Activated CD4-positive, alpha-beta memory T cell treated with anti-CD3 and anti-CD28 coated beads, Interleukin-2, amount 10 ng/mL, durations not matched to agents 7 days and 5 days (primary cell): Measurements from ENCODE around the gene PTGR1. TPM values are rescaled to one million over a fixed set of nuclear protein-coding genes. Genes with fewer than 3 reads are reported as not detected.
"Not testable (repeated sequence)": the region's sequence is repeated elsewhere in the genome, so short reads cannot be mapped to it uniquely, and the experiment has no call there.

Experiments used
- CTCF ChIA-PET: fragments of 350-600 bp; sonication (Branson Sonifier 250); formaldehyde crosslinking; loops from one replicate; lab custom pipeline; 2021; ENCODE audit warnings: antibody characterized with exemption, inconsistent platforms; lab: Charles Lee
- POLR2A ChIA-PET: fragments of 350-600 bp; sonication (Branson Sonifier 250); formaldehyde crosslinking; loops from one replicate; lab custom pipeline; 2021; ENCODE audit warnings: antibody characterized with exemption; lab: Charles Lee
- DNase-seq: peaks from one replicate; pipeline ENCODE4 v3.0.0-alpha.2; 2020
- H3K27ac Mint-ChIP-seq: one replicate; pipeline ENCODE4 v1.8.0; 2021; ENCODE audit warnings: mild to moderate bottlenecking, mixed read lengths
- H3K27me3 Mint-ChIP-seq: one replicate; pipeline ENCODE4 v1.8.0; 2021; ENCODE audit warnings: mixed read lengths
- H3K36me3 Mint-ChIP-seq: one replicate; pipeline ENCODE4 v1.8.0; 2021; ENCODE audit warnings: low read depth, mixed read lengths
- H3K4me1 Mint-ChIP-seq: one replicate; pipeline ENCODE4 v1.8.0; 2021; ENCODE audit warnings: mixed read lengths
- H3K4me3 Mint-ChIP-seq: one replicate; pipeline ENCODE4 v1.8.0; 2021; ENCODE audit warnings: mild to moderate bottlenecking, mixed read lengths
- H3K9me3 Mint-ChIP-seq: one replicate; pipeline ENCODE4 v1.8.0; 2021; ENCODE audit warnings: mixed read lengths
- total RNA-seq, 2 experiments: library from RNA; stranded (reverse); gene quantifications; one replicate each; pipeline ENCODE4 v1.2.3, GENCODE V29; 2021

Gene PTGR1
- total RNA-seq, 2 experiments from 2014 or later, result 0.85 to 1.2 TPM

DNA sequence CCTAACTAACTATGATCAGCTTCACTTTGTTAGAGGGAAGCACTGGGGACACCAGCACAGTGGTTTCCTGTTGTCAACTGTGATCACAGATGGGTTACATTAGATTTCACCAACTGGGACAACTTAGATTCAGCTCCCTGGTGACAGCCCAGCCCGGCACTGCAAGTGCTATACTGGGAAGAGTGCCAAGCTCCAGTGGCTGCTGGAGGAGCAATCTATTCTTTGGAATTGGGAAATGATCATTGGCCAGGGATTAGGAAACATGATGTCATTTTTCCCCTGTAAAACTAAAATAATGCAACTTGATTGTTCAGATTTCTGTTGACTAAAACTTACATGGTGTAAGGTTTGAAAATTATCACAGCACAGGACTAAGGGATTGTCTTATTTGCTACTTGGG lies 33.2 kb downstream of the PTGR1 start:
- H3K27me3 Mint-ChIP-seq, result no peaks in the 10 kb centered on the region
- ChIA-PET POLR2A (no interaction called here), CTCF (no interaction called here)

DNA sequence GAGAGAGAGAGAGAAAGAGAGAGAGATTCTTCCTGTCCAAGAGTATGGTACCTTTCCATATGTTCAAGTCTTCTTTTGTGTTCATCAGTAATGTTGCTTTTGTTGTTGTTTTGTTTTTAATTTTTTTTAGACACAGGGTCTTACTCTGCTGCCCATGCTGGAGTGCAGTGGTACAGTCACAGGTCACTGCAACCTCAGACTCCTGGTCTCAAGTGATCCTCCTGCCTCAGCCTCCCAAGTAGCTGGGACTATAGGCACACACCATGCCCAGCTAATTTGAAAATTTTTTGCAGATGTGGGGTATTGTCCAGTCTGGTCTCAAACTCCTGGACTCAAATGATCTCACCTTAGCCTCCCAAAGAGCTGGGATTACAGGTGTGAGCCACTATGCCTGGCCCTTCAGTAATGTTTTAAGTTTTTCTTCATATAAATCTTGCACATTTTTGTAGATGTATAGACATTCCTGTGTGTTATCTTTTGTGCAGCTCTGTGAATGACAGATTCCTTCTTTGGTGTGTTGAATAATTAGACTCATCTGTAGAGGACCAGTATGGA lies 38.2 kb downstream of the PTGR1 start:
- ChIA-PET POLR2A (no interaction called here), CTCF (no interaction called here)
- no peaks in the 10 kb centered on the region for H3K4me1 Mint-ChIP-seq
- no peak overlapping the region for H3K27ac Mint-ChIP-seq
- H3K4me3 Mint-ChIP-seq, result no peak overlapping the region
- peaks cover 25% of the 10 kb centered on the region for H3K9me3 Mint-ChIP-seq
- no peaks in the 10 kb centered on the region for H3K27me3 Mint-ChIP-seq
- H3K36me3 Mint-ChIP-seq, result peaks cover 6% of the 10 kb centered on the region
- no peak for DNase-seq

More for the DNA sequence above, 33.2 kb downstream of the PTGR1 start:
- Mint-ChIP-seq H3K4me3 (no peak overlapping the region), H3K36me3 (peaks cover 4% of the 10 kb centered on the region), H3K27ac (no peak overlapping the region), H3K4me1 (no peaks in the 10 kb centered on the region), H3K9me3 (peaks cover 34% of the 10 kb centered on the region)
- DNase-seq, result no peak

DNA sequence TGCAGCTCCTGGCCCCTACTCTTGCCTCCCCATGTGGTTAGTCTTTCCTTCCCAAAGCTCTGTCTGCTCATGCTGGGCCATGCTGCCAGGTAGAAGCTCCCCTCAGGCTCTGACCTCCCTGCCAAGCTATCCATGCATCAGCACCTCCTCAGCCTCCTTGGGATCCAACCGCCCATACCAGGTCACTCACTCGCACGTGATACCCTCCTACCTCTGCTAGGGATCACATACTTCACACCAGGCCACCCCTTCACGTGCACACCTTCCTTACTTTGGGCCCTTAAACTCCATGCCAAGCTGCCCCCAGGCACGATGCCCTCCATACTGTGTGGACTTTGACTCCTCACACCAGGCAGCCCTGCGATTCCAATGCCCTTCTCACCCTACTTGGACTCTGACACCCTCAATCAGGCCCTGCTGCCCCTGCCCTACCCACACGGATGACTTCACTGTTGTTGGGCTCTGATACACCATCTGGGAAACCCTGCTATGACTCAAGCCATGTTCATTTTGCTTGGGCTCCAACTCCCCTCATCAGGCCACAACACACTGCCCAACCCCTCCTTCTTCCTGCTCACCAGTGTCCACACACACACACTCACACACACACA lies 40.3 kb downstream of the PTGR1 start:
- ChIA-PET CTCF (no interaction called here), POLR2A (no interaction called here)
- no peak for DNase-seq
- Mint-ChIP-seq H3K9me3 (peaks cover 43% of the 10 kb centered on the region), H3K27ac (no peak overlapping the region), H3K4me1 (no peaks in the 10 kb centered on the region), H3K4me3 (no peak overlapping the region), H3K36me3 (peaks cover 9% of the 10 kb centered on the region), H3K27me3 (no peaks in the 10 kb centered on the region)

DNA sequence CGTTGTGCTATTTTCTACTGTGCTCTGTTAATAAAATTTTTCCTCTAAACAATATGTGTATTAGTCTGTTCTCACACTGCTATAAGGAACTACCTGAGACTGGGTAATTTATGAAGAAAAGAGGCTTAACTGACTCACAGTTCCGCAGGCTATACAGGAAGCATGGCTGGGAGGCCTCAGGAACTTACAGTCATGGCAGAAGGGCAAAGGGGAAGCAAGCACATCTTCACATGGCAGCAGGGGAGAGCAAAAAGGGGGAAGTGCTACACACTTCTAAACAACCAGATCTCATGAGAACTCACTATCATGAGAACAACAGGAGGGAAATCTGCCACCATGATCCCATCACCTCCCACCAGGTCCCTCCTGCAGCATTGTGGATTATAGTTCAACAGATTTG lies 44.0 kb downstream of the PTGR1 start:
- H3K9me3 Mint-ChIP-seq, result peaks cover 51% of the 10 kb centered on the region

DNA sequence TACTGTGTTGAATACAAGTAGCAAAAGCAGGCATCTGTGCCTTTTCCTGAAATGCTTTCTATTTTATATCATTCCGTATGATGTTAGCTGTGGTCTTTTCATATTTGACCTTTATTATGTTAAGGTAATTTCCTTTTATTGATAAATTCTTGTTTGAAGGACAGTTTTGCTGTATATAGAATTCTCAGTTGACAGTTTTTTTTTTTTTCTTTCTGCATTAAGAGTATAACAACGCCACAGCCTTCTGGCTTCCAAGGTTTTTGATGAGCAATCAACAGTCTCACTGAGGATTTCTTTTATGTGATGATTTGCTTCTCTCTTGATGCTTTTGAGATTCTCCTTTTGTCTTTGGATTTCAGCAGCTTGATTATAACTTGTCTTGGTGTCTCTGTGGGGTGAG lies 50.8 kb downstream of the PTGR1 start:
- no peak for DNase-seq
- Mint-ChIP-seq H3K9me3 (peaks cover 57% of the 10 kb centered on the region), H3K4me3 (no peak overlapping the region), H3K4me1 (no peaks in the 10 kb centered on the region), H3K27me3 (no peaks in the 10 kb centered on the region), H3K36me3 (peaks cover 26% of the 10 kb centered on the region), H3K27ac (no peak overlapping the region)
- POLR2A ChIA-PET, result no interaction called here
- CTCF ChIA-PET, result no interaction called here

More for the DNA sequence above, 44.0 kb downstream of the PTGR1 start:
- H3K27me3 Mint-ChIP-seq, H3K27ac Mint-ChIP-seq, CTCF ChIA-PET, DNase-seq, POLR2A ChIA-PET, H3K4me3 Mint-ChIP-seq, H3K4me1 Mint-ChIP-seq: not testable (repeated sequence)
- peaks cover 16% of the 10 kb centered on the region for H3K36me3 Mint-ChIP-seq

DNA sequence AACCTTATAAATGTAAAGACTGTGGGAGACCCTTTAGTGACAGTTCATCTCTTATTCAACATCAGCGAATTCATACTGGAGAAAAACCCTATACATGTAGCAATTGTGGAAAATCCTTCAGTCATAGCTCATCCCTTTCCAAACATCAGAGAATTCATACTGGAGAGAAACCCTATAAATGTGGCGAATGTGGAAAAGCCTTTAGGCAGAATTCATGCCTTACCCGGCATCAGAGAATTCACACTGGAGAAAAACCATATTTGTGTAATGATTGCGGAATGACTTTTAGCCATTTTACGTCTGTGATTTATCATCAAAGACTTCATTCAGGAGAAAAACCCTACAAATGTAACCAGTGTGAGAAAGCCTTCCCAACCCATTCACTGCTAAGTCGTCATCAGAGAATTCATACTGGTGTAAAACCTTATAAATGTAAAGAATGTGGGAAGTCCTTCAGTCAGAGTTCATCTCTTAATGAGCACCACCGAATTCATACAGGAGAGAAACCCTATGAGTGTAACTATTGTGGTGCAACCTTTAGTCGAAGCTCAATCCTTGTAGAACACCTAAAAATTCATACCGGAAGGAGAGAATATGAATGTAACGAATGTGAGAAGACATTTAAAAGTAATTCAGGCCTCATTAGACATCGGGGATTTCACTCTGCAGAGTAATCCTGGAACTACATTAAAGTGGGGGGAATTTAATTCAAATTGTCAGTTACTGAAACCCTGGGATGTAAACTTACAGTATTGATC lies 56.8 kb downstream of the PTGR1 start:
- H3K36me3 Mint-ChIP-seq, result peaks cover 45% of the 10 kb centered on the region
- H3K4me1 Mint-ChIP-seq, result no peaks in the 10 kb centered on the region
- H3K4me3 Mint-ChIP-seq, result no peak overlapping the region
- no peaks in the 10 kb centered on the region for H3K27me3 Mint-ChIP-seq
- H3K27ac Mint-ChIP-seq, result no peak overlapping the region
- no peak for DNase-seq
- peaks cover 65% of the 10 kb centered on the region for H3K9me3 Mint-ChIP-seq
- ChIA-PET CTCF (no interaction called here), POLR2A (no interaction called here)

DNA sequence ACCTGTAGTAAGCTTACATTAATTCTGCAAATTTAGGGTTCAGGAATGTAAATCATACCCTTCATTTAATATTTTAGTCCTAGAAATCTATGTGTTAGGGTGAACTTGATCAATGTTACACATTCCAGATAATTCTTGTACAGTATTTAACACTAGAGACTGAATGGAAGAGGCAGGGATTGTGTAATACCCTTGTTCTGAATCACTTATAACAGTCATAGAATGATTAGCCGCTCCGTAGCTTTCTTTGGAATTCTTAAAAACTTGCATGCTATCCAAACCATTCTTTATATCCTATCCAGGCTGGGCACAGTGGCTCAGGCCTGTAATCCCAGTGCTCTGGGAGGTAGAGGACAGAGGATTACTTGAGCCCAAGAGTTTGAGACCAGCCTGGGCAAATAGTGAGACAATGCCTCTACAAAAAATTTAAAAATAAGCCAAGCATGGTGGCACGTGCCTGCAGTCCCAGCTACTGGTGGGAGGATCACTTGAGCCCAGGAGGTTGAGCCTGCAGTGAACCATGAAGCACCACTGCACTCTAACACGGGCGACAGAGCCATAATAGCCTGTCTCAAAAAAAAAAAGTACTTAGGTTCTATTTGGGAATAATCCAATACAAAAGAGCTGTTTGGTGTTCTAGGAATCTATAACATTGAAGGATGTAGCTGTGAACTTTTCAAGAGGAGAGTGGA lies 66.2 kb downstream of the PTGR1 start:
- no peaks in the 10 kb centered on the region for H3K27me3 Mint-ChIP-seq
- CTCF ChIA-PET, result no interaction called here
- H3K27ac Mint-ChIP-seq, result no peak overlapping the region
- H3K36me3 Mint-ChIP-seq, result peaks cover 50% of the 10 kb centered on the region
- POLR2A ChIA-PET, result no interaction called here
- peaks cover 22% of the 10 kb centered on the region for H3K9me3 Mint-ChIP-seq
- H3K4me1 Mint-ChIP-seq, result no peaks in the 10 kb centered on the region
- DNase-seq, result no peak
- no peak overlapping the region for H3K4me3 Mint-ChIP-seq

DNA sequence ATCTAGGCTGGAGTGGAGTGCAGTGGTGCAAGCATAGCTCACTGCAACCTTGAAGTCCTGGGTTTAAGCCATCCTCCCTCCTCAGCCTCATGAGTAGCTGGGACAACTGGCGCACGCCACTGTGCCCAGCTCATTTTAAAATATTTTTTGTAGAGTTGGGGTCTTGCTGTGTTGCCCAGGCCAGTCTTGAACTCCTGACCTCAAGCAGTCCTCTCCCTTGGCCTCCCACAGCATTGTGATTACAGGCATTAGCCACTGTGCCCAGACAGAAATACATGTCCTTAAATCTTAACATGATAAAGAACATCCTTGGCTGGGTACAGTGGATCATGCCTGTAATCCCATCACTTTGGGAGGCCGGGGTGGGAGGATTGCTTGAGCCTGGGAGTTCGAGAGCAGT lies 67.7 kb downstream of the PTGR1 start:
- POLR2A ChIA-PET, result no interaction called here
- Mint-ChIP-seq H3K4me1 (peaks cover 8% of the 10 kb centered on the region), H3K27ac (no peak overlapping the region), H3K27me3 (no peaks in the 10 kb centered on the region), H3K4me3 (no peak overlapping the region), H3K9me3 (peaks cover 20% of the 10 kb centered on the region), H3K36me3 (peaks cover 45% of the 10 kb centered on the region)
- CTCF ChIA-PET, result no interaction called here
- no peak for DNase-seq

DNA sequence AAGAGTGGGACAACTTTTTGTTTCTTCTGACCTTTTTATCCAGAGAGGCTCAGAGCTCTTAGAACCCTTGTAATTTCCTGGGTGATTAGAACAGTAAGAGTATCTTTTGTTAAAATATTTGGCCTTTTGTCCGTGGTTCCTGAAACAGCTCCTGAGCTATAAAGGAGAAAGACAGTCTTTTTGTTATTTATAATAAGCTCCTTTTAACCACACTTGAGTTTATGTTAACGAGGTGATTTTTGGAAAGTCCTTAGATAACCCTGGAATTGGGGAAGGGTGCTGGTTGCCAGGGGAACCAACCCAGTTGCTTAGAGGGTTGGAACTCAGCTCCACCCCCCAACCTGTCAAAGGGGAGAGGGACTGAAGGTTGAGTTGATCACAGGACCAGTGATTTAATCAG lies 69.7 kb downstream of the PTGR1 start:
- peaks cover 47% of the 10 kb centered on the region for H3K36me3 Mint-ChIP-seq
- DNase-seq, result no peak
- ChIA-PET POLR2A (interaction anchor here (0.8 kb wide), 1 partner anchor 760 kb away, joined by 3 read pairs; no protein-coding TSS in a partner anchor), CTCF (interaction anchor here (1.0 kb wide), 1 partner anchor 14 kb away, joined by 3 read pairs; no protein-coding TSS in a partner anchor)
- peaks cover 25% of the 10 kb centered on the region for H3K4me1 Mint-ChIP-seq
- peaks cover 18% of the 10 kb centered on the region for H3K9me3 Mint-ChIP-seq
- H3K27ac Mint-ChIP-seq, result no peak overlapping the region
- no peaks in the 10 kb centered on the region for H3K27me3 Mint-ChIP-seq
- no peak overlapping the region for H3K4me3 Mint-ChIP-seq

DNA sequence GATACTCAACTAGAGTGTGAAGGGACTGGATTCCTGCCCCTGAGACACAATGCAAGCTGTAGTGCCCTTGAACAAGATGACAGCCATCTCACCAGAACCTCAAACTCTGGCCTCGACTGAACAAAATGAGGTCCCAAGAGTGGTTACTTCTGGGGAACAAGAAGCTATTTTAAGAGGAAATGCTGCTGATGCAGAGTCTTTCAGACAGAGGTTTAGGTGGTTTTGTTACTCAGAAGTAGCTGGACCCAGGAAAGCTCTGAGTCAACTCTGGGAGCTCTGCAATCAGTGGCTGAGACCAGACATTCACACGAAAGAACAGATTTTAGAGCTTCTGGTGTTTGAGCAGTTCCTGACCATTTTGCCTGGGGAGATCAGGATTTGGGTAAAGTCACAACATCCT lies 72.1 kb downstream of the PTGR1 start:
- peak overlapping the region; percentile 16 for H3K27ac Mint-ChIP-seq
- POLR2A ChIA-PET, result interaction anchor here (0.8 kb wide), 1 partner anchor 11 kb away, joined by 3 read pairs; no protein-coding TSS in a partner anchor

DNA sequence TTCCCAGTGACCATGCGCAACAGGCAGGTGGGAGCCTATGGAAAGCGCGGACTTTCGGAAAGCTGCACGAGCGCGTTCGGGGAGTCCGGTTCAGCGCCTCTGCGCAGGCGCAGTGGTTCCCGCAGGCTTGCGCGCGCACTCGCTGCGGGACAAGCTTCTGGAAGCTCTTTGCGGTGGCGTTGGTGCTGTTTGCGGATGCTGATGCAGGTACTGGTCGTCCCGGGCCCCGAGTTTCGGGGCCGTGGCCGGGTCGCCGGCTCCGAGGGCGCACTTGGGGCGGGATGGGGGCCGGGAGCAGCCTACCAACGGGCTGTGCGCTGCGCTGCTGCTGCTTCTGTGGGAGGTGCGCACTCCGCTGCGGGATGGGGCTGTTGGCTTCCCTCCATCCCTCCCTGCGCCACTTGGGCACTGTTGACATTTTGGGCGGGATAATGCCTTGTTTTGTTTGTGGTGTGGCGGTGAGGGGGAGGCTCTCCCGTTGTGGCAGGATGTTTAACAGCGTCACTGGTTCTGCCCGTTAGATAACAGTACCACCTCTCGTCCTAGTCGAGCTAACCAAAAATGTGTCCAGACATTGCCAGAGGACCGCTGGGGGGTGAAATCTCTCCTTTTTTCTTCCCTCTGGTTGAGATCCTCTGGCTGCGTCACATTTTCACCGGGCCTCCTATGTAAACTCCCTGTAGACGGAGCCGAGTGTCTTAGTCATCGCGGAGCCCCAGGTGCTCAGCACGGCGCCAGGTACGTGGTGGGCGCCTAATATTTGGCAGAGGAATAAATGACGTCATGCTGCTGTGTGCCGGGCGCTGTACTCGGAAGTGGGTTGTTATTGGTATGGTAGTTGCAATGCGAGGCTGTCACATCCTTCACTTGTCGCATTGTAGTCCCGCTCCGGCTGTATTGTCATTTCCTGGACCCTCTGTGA lies 74.1 kb downstream of the PTGR1 start, which contains the start of gene ZNF483:
Gene ZNF483 (plus strand): TSS at position 124 of the 922 bp plus-strand sequence. CDS start 2,217 bp downstream, outside the sequence.
- Mint-ChIP-seq H3K4me1 (peaks cover 30% of the 10 kb centered on the region), H3K27ac (peak within 1 kb of the TSS; percentile 73), H3K27me3 (peaks cover 3% of the 10 kb centered on the region), H3K4me3 (peak within 1 kb of the TSS; percentile 88), H3K9me3 (peaks cover 7% of the 10 kb centered on the region), H3K36me3 (peaks cover 34% of the 10 kb centered on the region)
- ChIA-PET POLR2A (interaction anchor here (0.8 to 2.6 kb wide), 3 partner anchors 9 to 67 kb away, joined by 3 to 14 read pairs (median 3); partner anchors contain the start of gene ECPAS), CTCF (no interaction called here)
- DNase-seq, result peak; percentile 68

More for the DNA sequence above, 72.1 kb downstream of the PTGR1 start:
- Mint-ChIP-seq H3K36me3 (peaks cover 37% of the 10 kb centered on the region), H3K9me3 (peaks cover 11% of the 10 kb centered on the region), H3K4me3 (no peak overlapping the region), H3K27me3 (no peaks in the 10 kb centered on the region), H3K4me1 (peaks cover 30% of the 10 kb centered on the region)
- CTCF ChIA-PET, result no interaction called here
- DNase-seq, result peak; percentile 20

DNA sequence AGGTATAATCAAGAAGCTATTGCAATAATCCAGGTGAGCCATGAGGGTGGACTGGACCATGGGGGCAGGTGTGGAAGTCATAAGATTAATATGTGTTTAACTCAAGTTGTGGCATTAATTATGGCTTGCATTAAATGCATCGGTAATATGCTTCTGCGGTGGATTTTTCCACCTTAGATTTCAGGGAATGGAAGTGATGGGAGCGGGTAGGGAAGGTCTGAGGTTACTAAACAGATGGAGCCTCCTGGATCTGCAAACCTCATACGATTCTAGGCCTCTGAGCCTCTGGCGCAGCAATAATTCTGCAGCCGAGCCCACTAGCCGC lies 74.8 kb downstream of the PTGR1 start:
- Mint-ChIP-seq H3K4me1 (peaks cover 30% of the 10 kb centered on the region), H3K4me3 (peak overlapping the region; percentile 88), H3K9me3 (peaks cover 7% of the 10 kb centered on the region), H3K36me3 (peaks cover 34% of the 10 kb centered on the region), H3K27ac (peak overlapping the region; percentile 73), H3K27me3 (peaks cover 3% of the 10 kb centered on the region)
- ChIA-PET POLR2A (interaction anchor here (0.8 to 2.6 kb wide), 2 partner anchors 9 to 41 kb away, joined by 3 to 14 read pairs; partner anchors contain the start of gene ECPAS), CTCF (no interaction called here)
- no peak for DNase-seq
